SK-MEL-5 (cell line): ENCODE measurements around the gene ANKRD10. TPM values are rescaled to one million over a fixed set of nuclear protein-coding genes. Genes with fewer than 3 reads are reported as not detected.
"Not testable (repeated sequence)": the region's sequence is repeated elsewhere in the genome, so short reads cannot be mapped to it uniquely, and the experiment has no call there.

ENCODE experiments used
- DNase-seq: peaks from one replicate; pipeline ENCODE4 v3.0.0-alpha.2; 2016; ENCODE audit warnings: low read depth, low spot score
- in situ Hi-C: cut with HindIII; loops from 2 replicates; pipeline ENCODE4 v1.10.0; 2016; ENCODE audit warnings: low sequenced_read_pairs, high pct_unique_total_duplicates, low pct_unique_long_range_greater_than_20kb
- polyA plus RNA-seq, 2 experiments: library from polyadenylated mRNA; depleted of rRNA; stranded (reverse); fragments of >200 nt; gene quantifications; 2 replicates each; pipeline ENCODE4 v1.2.3, GENCODE V29; 2015
- total RNA-seq: library from RNA; depleted of rRNA; stranded (reverse); fragments of >200 nt; shearing (Covaris generic); gene quantifications from 2 replicates; pipeline ENCODE4 v1.2.3, GENCODE V29; 2014; rRNA removed

Gene ANKRD10
- total RNA-seq: 71.0 and 71.1 TPM in 2 replicates
- 20.2 and 27.0 TPM in 2 replicates for polyA plus RNA-seq (2015; cell fraction: cytosol; rRNA removed)
- 691 and 843 TPM in 2 replicates for polyA plus RNA-seq (2015; cell fraction: nucleus; rRNA removed)

- DNase-seq: peak; percentile 99
- in situ Hi-C loops: no loop called here
These were observed at the start of gene ANKRD10 for GRCh38 chr13:110915057-110915873. Gene ANKRD10 (minus strand): TSS chr13:110915069. CDS start chr13:110914934, 135 bp downstream.

GRCh38 chr13:110964229-110965037, 49.6 kb upstream of the ANKRD10 start:
- in situ Hi-C loops: no loop called here

GRCh38 chr13:110963554-110963970, 48.7 kb upstream of the ANKRD10 start:
- in situ Hi-C loops: no loop called here
- no peak for DNase-seq

More at GRCh38 chr13:110964229-110965037, 49.6 kb upstream of the ANKRD10 start:
- DNase-seq: no peak

- in situ Hi-C loops: no loop called here
- DNase-seq: no peak
These were observed 47.1 kb upstream of the ANKRD10 start for GRCh38 chr13:110961959-110962358.

- DNase-seq: no peak
- in situ Hi-C loops: no loop called here
These were observed 45.3 kb upstream of the ANKRD10 start for GRCh38 chr13:110960204-110960603.

- in situ Hi-C loops: no loop called here
These were observed 43.1 kb upstream of the ANKRD10 start for GRCh38 chr13:110957931-110958330.

GRCh38 chr13:110957181-110957884, 42.5 kb upstream of the ANKRD10 start:
- in situ Hi-C loops: no loop called here

More at GRCh38 chr13:110957931-110958330, 43.1 kb upstream of the ANKRD10 start:
- no peak for DNase-seq

GRCh38 chr13:110956216-110956615, 41.3 kb upstream of the ANKRD10 start:
- DNase-seq, in situ Hi-C loops: not testable (repeated sequence)

More at GRCh38 chr13:110957181-110957884, 42.5 kb upstream of the ANKRD10 start:
- DNase-seq: no peak

GRCh38 chr13:110955608-110956007, 40.7 kb upstream of the ANKRD10 start:
- not testable (repeated sequence) for DNase-seq

GRCh38 chr13:110955072-110955503, 40.2 kb upstream of the ANKRD10 start:
- in situ Hi-C loops: not testable (repeated sequence)
- DNase-seq: peak; percentile 73

More at GRCh38 chr13:110955608-110956007, 40.7 kb upstream of the ANKRD10 start:
- in situ Hi-C loops: not testable (repeated sequence)

- in situ Hi-C loops, DNase-seq: not testable (repeated sequence)
These were observed 39.7 kb upstream of the ANKRD10 start for GRCh38 chr13:110954533-110954920.

- in situ Hi-C loops: no loop called here
- DNase-seq: no peak
These were observed 39.1 kb upstream of the ANKRD10 start for GRCh38 chr13:110953833-110954532.

- in situ Hi-C loops: no loop called here
- no peak for DNase-seq
These were observed 38.5 kb upstream of the ANKRD10 start for GRCh38 chr13:110953416-110953815.

- in situ Hi-C loops, DNase-seq: not testable (repeated sequence)
These were observed 37.3 kb upstream of the ANKRD10 start for GRCh38 chr13:110952135-110952534.

- in situ Hi-C loops: no loop called here
- DNase-seq: no peak
These were observed 36.1 kb upstream of the ANKRD10 start for GRCh38 chr13:110950819-110951570.

GRCh38 chr13:110950356-110950755, 35.5 kb upstream of the ANKRD10 start:
- in situ Hi-C loops: no loop called here
- no peak for DNase-seq
